ENCODE measurements around the gene ZNF816.
A peak's percentile ranks its signal among the peaks of the same experiment; 100 is the strongest.

Gene ZNF816

GRCh38 chr19:52962394-52963246 is at the start of gene ZNF816:
TSS of gene ZNF816 (minus strand) at chr19:52962881. CDS start at chr19:52956089, 6,792 bp downstream.
- H3K27ac ChIP-seq: peak within 1 kb of the TSS; percentile 86
- TF ChIP-seq CTCF (conservative IDR thresholded peaks at IDR 0.05) (no peak), ZFX (IDR thresholded peaks at IDR 0.05) (no peak)

GRCh38 chr19:53012006-53012405 is 49.3 kb upstream of the ZNF816 start:
- H3K27ac ChIP-seq: no peak overlapping the region
- TF ChIP-seq CTCF (conservative IDR thresholded peaks at IDR 0.05): no peak
- no peak for TF ChIP-seq ZFX (IDR thresholded peaks at IDR 0.05)

- TF ChIP-seq CTCF (conservative IDR thresholded peaks at IDR 0.05): no peak
- no peak for TF ChIP-seq ZFX (IDR thresholded peaks at IDR 0.05)
- H3K27ac ChIP-seq: no peak overlapping the region
Measured at GRCh38 chr19:53010494-53010893, 47.8 kb upstream of the ZNF816 start.

- H3K27ac ChIP-seq: no peak overlapping the region
- TF ChIP-seq CTCF (conservative IDR thresholded peaks at IDR 0.05) (no peak), ZFX (IDR thresholded peaks at IDR 0.05) (no peak)
Measured at GRCh38 chr19:53008061-53008778, 45.5 kb upstream of the ZNF816 start.

GRCh38 chr19:53007606-53008005 is 44.9 kb upstream of the ZNF816 start:
- H3K27ac ChIP-seq: no peak overlapping the region
- TF ChIP-seq CTCF (conservative IDR thresholded peaks at IDR 0.05) (no peak), ZFX (IDR thresholded peaks at IDR 0.05) (no peak)

GRCh38 chr19:53007200-53007599 is 44.5 kb upstream of the ZNF816 start:
- no peak for TF ChIP-seq ZFX (IDR thresholded peaks at IDR 0.05)
- TF ChIP-seq CTCF (conservative IDR thresholded peaks at IDR 0.05): no peak

GRCh38 chr19:53004242-53004641 is 41.6 kb upstream of the ZNF816 start:
- no peak overlapping the region for H3K27ac ChIP-seq
- no peak for TF ChIP-seq ZFX (IDR thresholded peaks at IDR 0.05)
- no peak for TF ChIP-seq CTCF (conservative IDR thresholded peaks at IDR 0.05)

More at GRCh38 chr19:53007200-53007599, 44.5 kb upstream of the ZNF816 start:
- no peak overlapping the region for H3K27ac ChIP-seq
